SH-SY5Y (cell line): Measurements from ENCODE around the gene RNF14.

ENCODE experiments used
- GATA2 ChIP-seq: IDR thresholded peaks from 2 replicates; pipeline ENCODE4 v1.6.1; 2011; ENCODE audit warnings: mild to moderate bottlenecking, low read depth, low read length
- GATA3 ChIP-seq: IDR thresholded peaks from 2 replicates; pipeline ENCODE4 v1.6.1; 2011; ENCODE audit warnings: low read depth, mild to moderate bottlenecking, low read length, moderate library complexity

DNA sequence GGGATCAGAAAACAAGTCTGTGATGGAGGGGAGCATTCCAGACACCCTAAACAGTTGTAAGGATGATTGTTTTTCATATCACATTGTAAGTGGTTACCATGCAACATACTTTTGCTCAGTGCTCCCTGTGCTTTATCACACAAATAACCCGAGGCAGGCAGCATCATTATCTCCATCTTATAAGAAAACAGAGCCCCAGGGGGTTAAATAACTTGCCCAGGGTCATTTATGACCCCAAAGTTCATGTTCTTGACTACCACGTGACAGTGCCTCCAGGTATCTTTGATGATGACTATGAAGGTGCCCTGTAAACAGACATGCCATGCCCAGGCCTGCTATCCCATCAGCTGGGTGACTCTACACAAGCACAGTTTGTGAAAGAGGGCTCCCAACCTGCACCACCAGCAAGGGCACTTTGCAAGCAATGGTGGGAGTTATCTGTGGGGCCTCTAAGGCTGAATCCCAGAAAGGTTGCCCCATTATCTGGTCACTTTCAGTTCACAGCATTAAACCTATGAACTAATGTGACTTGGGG, 34.4 kb downstream of the RNF14 start:
- TF ChIP-seq GATA2: no peak
- TF ChIP-seq GATA3: no peak
